GM12872 (cell line): ENCODE measurements around the gene STK10.

ENCODE experiments used
- TF ChIP-seq, protein P1 (sequence below): IDR thresholded peaks from 3 replicates; pipeline ENCODE4 v1.5.1; 2011; ENCODE audit warnings: low read depth, mild to moderate bottlenecking, low read length, moderate library complexity; ENCODE audit not compliant: insufficient read depth

The STK10 gene

DNA sequence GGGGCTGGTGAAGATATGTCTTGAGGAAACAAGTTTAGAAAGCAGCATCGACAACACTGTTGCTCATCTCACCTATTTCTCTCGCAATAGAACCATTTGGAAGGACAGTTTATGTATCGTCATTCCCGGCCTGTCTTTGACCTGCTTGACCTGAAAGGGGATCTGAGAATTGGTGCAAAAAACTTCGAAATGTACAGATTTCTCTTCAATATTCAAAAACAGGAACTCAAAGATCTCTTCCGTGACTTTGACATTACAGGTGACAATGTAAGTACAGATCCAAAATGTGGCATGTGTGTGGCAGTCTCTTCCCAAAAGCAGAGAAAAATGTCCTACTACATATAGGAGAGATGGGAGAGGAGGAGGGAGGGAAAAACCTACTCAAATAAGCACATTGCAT, 12.5 kb upstream of the STK10 start:
- TF ChIP-seq, protein P1, sequence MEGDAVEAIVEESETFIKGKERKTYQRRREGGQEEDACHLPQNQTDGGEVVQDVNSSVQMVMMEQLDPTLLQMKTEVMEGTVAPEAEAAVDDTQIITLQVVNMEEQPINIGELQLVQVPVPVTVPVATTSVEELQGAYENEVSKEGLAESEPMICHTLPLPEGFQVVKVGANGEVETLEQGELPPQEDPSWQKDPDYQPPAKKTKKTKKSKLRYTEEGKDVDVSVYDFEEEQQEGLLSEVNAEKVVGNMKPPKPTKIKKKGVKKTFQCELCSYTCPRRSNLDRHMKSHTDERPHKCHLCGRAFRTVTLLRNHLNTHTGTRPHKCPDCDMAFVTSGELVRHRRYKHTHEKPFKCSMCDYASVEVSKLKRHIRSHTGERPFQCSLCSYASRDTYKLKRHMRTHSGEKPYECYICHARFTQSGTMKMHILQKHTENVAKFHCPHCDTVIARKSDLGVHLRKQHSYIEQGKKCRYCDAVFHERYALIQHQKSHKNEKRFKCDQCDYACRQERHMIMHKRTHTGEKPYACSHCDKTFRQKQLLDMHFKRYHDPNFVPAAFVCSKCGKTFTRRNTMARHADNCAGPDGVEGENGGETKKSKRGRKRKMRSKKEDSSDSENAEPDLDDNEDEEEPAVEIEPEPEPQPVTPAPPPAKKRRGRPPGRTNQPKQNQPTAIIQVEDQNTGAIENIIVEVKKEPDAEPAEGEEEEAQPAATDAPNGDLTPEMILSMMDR, result no peak

DNA sequence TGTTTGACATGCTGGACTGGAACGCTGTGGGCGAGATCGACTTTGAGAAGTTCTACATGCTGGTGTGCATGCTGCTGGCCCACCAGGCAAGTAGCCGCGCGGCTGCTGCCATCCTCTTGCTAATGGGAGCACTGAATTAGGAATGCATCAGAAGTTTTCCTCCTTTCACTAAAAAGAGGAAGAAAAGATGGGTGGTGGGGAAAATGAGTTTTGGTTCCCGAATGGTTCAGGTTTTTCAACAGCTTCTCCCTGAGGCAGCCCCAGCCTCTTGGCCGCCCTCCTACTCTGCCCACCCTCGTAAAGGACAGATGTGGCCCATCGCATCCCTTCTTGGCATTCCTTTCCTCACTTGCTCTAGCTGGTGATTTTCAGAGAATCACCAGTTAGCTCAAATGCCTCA, 11.4 kb upstream of the STK10 start:
- TF ChIP-seq, protein P1, result no peak

DNA sequence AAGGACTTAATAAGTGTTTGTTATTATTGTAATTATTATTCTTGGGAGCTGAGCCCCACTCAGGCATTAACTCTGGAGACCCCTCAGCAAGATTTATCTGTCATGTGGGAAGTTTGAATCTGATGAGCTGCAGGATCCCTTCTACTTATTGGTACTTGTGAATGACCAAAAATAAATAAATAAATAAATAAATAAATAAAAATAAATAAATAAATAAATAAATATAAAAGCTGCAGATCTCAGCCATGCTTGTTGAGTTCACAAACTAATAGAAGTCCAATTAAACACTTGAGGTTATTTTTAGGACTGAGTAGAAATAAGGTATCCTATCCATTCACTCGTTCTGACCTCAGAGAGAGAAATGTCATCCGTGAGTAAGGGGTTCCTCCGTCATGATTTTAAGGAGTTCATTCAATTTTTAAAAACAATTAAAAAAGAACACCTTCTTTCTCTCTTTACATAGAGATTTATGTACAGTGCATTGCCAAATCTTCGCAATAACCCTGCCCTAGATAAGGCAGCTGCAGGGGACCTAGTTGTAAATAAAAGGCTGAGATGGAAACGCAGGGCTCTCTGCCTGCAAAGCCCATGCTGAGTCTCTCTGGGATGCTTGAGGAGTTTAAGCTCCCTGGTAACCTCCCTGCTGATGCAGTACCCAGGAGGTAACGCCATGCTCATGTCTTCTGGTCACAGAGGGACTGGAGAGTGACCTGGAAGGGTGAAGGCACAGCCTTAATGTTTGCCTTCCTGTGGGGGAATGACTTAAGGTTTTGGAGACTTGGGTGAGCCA, 7.2 kb upstream of the STK10 start:
- TF ChIP-seq, protein P1, result no peak

DNA sequence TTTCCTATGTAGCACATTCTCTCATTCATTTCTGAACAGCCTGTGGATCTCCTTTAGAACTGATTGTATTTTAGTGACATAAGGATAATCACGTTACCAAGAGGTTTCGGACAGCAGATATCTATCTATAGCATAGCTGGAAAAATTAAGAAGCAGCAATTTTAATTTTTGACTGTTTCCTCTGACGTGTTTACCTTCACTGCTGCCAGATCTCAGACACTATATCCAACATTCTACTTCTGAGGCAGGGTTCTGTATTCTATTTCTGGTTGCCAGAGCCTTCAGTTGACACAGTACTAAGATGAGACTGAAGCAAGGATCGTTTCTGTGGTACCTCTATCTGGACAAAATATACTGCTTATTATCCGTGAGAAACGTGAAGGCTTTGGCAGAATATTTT, 5.8 kb upstream of the STK10 start, which contains the start of gene EFCAB9:
Gene EFCAB9, plus strand, starts transcription at position 301 of the 400 bp plus-strand sequence. Its CDS starts 1 bp downstream, at position 302.
- TF ChIP-seq, protein P1, result no peak

DNA sequence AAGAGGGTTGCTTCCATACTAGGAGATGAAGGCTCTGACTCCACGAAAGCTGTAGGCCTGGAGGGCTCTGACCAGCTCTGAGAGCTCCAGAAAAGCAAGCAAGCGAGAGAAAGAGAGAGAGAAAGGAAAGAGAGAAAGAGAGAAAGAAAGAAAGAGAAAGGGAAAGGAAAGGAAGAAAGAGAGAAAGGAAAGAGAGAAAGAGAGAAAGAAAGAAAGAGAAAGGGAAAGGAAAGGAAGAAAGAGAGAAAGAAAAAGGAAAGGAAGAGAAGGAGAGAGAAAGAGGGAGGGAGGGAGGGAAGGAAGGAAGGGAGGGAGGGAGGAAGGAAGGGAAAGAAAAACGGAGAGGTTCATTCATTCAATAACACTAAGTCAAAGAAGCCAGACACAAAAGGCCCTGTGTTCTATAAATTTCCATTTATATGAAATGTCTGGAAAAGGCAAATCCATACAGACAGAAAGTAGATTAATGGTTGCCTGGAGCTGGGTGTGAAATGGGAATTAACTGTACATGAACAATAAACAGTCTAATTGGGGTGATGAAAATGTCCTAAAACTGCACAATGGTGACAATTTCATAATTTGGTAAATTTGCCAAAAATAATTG, 1.8 kb upstream of the STK10 start:
- TF ChIP-seq, protein P1, result no peak

DNA sequence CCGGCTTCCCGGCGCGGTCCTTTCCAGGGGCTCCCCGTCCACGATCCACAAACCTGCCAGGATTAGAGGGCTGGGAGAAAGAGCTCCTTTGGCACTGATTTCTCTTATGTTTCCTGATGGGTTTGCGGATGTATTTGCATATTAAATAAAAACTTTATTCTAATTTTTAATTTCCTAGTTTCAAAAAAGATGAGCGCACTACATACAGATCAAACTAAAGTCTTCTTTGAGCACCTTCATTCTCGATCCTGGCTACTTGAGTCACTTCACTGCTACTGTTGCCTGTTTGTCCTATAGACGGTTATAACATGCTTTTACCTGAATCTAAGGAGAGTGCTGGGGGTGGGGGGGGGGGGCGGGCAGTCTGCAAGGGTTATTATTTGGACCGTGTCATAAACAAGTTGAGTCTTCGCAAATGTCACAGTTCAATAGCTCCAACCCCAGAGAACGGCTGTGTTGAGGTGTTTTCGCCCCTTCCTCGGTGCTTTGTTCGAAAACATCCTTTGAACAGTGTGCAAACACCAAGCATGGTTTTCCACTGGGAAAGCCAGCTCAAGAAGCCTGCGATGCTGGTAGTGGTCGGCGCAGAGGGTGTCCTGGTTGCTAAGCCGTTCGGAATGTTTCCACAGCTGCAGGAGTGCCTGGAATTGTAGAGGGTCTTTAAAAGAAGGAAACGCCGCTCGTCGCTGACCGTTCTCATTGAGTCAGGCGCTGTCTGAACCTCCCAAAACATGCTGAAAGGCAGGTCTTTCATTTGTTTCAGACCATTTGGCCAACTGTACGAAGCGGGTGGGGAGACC, 1.1 kb upstream of the STK10 start:
- TF ChIP-seq, protein P1, result no peak
